Activated effector memory CD4-positive, alpha-beta T cell treated with anti-CD3 and anti-CD28 coated beads, Interleukin-2, amount 50 U/mL, for 16 hours (primary cell): ENCODE data around the gene ASTN2.
"Not testable (repeated sequence)": the region's sequence is repeated elsewhere in the genome, so short reads cannot be mapped to it uniquely, and the experiment has no call there.

Experiments
- DNase-seq: peaks from one replicate; pipeline ENCODE4 v3.0.0-alpha.2; 2020

ASTN2 gene

DNA sequence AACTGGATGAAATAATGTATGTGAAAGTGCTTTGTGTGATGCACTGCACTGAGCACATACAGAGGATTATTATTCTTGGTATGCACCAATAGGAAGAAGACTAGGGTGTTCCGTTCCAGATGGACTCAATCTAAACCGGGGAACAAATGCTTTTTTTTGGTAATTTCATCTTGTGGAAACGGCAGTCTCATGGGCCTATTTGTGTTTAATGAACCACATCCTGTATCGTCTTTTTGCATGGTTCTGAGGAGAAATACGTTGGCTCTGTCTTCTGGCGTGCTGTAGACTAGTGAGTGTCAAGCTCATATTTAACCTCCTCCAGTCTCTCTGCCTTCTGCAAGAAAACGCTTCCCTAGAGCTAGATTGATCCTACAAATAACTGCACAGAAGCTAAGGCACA, 697.7 kb downstream of the ASTN2 start:
- DNase-seq: no peak

DNA sequence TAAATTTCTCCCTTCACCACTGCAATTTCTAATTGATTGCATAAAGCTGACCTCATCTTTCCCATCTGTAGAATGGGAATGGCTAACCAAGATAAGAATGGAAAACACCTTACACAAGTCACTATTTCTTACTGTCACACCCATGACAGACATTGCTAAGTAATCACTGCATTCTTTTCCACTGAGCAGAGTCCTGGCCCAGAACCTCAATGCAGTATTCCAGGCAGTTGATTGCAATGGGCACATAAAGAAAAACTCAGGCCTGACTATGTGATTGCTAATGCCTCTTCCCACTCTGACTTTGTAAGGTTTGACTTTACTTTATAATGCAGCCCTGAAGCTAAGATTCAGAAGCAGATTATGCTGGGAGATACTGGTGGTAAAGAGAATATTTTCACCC, 698.4 kb downstream of the ASTN2 start:
- DNase-seq: no peak

DNA sequence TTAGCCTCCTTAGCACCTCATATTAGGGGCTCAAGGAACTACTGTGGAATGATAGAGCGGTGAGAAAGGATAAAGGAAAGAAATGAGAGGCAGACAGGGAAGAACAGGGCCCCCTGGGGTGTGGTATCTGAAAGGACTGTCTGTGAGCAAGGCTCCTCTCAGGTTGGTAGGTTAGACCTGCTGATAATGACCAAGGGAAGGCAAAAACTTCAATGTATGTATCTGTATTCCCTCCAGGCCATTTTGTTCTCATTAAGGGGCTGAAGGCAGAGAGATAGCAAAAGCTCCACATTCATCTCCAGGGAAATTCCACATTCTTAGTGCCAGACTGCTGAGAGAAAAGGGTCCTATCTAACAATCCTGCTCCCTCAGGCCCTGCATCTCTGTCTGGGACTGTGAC, 699.1 kb downstream of the ASTN2 start:
- DNase-seq: no peak

DNA sequence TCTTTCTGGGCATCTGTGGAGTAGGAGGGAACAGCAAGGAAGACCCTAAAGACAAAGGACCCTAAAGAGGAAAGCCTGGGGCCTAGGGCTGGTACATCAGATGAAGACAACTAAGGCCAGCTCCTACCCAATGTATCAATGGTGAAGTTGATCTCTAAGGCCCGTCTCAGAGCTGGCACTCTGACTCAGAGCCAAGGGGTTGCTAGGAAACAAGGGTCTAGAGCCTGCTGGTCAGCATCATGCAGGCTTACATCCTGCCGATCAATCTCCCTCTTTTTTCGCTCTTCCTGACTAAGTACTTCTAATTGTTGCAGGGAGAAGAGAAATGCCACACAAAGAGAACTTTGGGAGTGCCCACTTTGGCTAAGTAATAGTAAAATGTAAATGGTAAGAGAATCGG, 701.6 kb downstream of the ASTN2 start:
- no peak for DNase-seq

DNA sequence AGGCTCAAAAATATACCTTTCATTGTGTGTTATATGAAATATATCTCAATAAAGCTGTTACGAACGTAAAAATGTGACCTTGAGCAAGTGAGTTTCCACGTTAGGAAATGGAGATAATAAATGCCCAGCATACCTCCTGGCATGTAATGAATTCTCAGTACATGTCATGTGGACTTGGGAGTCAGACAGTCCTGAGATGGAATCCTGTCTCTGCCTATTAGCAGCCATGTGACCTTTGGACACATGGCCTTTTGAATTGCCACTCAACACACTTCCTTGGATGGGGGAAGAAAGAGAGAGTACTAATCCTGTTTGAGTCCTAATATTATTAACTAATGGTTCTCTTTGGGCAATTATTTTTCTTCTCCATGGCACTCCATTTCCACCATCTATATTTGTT, 702.1 kb downstream of the ASTN2 start:
- no peak for DNase-seq

DNA sequence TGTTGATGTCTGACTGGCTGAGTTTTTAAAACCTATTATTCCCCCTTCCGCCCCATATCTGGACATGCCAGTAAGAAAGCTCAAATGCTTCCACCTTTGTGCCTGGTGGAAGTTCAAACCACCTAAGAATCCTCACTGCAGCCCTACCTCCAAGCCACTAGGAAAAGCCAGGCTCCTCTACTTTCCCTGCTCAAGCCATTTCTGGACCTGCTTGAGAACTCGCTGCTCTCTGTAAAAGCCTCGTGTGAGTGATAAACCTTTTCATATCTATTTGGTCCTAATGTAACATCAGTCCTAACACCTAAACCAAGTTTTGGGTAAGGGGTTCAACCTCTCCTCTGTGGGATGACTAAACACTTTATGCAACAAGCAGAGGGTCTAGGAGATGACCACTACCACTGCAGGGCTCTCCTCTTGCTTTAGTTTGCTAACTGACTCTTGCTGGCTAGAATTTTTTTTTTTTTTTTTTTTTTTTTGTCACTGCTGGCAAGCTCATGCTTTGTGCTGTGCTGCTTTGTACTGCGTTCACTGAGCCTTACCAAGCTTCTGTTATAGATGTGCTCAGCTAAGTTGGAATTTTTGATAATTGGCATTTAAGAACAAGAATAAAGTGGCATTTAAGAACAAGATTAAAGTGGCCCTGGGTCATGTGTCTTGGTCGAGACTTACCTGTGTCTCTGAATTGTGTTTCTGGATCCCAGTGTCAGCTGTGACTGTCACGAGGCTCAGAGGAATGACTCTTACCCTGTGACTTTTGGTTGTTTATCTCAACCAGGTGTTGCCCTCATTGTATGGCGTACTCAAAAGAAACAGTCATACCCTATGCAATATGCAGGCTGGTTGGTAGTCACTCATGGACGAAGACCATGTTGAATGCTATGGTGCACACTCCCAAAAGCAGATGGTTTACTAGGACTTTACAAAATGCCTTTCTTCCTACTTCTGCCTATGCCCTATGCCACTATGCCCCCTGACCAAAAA, 708.3 kb downstream of the ASTN2 start:
- DNase-seq: no peak

DNA sequence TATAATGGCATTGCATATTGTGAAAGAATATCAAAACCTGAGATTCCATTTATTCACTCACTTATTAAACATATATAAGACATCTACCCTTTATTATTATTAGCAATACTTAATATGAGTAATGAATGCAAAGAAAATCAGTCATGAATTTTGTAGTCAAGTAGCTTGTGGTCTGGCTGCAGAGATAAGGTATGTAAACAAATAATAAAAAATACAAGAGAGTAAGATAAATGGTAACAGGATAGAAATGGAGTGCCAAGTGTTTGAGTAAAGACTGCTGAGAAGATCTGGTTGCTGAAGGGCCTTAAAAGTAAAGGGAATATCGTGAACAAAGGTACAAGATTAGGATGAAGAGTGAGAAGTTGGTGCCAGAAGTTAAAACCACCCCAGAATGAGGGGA, 709.3 kb downstream of the ASTN2 start:
- DNase-seq: no peak

DNA sequence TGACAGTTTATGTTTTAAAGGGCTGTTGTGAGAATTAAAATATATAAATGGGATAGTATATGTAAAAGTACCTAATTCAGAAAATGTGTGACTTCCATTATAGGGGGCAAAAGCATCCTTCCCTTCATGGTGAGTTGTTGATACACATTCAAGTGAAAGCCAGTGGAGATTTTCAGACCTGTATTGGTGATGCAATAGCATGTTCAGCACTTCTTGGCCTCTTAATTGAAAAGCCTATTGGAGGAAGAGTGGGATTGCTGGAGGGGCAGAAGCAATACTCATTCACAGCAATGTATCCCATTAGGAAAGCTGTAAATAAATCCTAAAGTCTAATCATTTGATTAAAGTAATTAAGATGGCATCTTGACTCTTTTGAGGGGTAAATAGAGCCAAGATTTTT, 710.4 kb downstream of the ASTN2 start:
- no peak for DNase-seq

DNA sequence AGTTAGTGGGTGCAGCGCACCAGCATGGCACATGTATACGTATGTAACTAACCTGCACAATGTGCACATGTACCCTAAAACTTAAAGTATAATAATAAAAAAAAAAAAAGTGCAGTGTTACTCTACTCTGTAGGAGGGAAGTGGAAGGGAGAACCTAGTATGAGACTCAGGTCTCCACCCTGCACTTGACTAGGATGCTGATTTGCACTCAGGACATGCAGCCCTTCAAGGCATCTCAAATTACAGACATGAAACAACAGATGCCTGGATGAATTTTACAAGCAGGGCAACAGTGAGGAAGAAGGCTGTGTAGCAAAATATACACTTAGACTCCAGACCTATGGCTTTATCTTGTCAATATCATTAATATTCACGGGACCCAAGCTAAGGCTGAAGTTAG, 711.2 kb downstream of the ASTN2 start:
- no peak for DNase-seq

DNA sequence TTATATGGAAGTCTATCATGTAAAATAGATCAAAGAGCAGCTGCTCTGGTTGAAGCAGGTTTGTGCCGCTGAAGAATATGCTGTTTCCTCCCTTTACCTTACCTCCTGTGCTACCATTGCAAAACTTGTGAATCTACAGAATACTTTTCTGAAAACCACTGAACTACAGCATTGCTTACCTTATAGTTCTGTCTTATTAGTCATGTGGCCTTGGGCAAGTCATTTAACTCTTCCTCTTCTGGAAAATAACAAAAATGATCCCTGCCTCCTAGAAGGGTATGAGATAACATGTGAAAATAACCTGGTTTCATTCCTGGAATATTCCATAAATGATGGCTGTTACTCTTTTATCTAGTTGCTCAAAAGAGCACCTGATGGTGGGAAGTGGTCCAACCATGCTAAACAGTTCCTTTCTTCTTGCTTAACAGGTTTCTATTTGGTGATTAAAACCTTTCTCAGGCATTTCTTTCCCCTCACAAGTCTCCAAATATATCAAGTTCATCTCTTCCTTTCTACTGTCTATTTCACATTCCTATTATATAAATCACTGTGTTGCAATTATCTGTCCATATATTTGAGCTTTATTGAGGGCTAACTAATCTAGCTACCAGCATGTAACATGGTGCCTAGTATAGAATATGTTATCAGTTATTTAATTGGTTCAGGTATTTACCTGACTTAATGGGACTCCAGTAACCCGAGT, 712.8 kb downstream of the ASTN2 start:
- DNase-seq: no peak

DNA sequence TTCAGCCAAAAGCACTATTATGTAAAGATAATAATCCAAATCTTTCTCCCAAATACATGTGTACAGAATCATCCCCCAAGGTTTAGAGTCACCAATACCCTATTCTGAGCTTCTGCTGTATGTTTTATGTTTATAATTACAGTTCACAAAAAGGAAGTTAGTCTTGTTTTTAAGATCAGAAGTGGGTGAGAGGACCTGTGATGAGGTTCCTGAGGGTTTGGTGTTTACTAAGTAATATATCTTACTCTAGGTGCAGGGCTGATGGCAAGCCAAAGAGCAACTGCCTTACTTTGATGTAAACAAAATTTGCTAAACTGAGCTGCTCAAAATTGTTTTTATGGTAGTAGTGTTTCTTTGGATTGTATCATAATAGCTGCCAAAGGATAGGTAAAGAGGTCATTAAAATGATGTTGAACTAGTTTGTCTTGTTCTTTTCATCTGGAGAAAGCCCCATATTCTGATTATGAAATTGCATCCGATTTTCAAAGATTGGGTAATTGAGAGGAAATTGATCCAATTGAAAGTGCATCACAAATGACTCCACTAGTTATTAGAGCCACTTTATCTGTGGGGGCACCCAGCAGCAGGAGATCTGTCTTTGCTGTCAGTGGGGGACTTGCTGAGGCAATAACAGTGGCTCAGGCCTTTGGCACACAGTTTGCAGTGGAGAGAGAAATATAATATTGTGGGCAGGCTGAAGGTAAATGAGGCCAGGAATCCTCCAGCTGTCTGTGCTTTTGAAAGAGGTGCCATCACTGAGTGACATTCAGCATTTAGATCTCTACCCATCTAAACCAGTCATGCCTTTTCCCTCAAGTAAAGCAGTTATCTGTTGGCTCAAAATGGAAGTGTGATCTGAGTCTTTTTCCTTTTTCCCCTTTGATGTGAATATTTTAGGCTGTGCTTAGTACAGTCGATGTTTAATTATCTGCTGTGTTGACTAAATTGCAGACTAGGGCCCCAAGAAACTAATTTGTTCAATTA, 713.7 kb downstream of the ASTN2 start:
- DNase-seq: no peak

DNA sequence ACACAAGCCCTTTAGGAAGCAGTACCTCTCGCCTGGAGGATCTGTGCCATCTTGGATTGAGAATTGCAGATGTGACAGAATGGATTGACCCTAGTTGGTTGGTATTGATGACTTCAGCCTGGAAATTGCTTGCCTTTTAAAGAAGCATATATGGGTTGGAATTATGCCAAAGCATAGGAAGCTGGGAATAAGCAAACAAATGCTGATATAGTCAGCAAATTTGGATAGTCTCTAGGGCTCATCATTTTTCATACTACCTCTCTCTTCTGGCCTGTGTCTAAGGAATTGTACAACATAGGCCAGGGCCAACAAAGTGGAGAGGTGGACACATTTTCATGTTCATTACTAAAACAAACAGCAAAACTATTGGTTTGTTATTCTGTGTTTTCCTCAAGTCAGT, 714.6 kb downstream of the ASTN2 start:
- no peak for DNase-seq

DNA sequence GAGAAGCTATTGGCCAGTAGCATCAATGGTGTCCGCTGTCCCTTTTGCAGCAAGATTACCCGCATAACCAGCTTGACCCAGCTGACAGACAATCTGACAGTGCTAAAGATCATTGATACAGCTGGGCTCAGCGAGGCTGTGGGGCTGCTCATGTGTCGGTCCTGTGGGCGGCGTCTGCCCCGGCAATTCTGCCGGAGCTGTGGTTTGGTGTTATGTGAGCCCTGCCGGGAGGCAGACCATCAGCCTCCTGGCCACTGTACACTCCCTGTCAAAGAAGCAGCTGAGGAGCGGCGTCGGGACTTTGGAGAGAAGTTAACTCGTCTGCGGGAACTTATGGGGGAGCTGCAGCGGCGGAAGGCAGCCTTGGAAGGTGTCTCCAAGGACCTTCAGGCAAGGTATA, 717.0 kb downstream of the ASTN2 start:
- DNase-seq: no peak

DNA sequence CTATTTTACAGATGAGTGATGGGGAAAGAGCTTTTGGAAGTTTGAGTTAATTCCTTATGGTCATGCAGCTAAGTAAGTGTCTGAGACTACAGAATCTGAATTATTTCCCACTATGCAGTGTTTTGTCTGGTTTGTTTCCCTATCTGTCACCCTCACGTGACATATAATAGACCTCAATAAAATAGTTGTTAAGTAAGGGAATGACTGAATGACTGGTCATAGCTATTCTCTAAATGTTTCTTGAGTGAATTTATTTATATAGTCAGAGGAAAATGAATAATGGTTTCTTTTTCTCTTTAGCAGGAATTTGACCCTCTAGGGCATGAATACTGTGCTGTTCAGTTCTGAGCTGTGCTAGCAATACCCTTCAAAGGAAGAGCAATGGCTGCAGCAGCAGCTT, 717.5 kb downstream of the ASTN2 start:
- DNase-seq: no peak

DNA sequence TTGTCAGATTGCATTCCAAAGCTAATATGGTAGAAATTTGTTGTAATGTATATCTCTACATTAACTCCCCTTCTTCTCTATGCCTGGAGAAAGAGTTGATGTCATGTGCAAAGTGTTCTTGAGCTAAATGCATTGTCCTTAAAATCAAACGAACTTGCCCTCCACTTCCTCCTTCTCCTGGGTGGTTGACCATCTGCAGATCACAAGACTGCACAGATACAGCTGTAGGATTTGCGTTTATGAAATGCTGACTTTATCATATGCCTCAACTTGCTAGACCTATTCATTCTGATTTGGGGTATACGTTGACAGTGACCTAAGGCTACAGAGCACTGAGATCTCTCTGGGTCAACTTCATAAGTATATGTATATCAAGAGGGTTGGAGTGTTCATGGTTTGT, 719.4 kb downstream of the ASTN2 start:
- no peak for DNase-seq

DNA sequence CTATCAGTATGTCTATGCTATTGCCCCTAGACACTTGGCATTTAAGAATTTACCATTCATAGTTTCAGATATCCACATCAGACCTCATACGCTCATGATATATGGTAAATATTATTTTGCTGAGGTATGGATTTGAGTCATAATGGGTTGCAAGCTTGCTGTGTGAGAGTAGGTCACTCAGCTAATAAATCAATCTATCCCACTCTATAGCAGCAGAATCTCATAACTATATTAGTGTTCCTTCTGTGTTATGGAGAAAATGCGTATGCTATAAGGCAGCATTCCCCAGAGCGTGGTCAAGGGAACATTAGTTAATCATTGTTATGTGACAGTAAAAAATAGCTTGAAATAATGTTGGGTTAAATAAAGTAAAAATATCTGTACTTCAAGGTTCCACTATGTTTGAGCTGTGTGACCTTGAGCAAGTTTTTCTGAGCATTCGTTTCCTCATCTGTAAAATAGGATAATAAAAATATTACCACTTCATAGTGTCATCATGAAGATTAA, 720.0 kb downstream of the ASTN2 start:
- no peak for DNase-seq

DNA sequence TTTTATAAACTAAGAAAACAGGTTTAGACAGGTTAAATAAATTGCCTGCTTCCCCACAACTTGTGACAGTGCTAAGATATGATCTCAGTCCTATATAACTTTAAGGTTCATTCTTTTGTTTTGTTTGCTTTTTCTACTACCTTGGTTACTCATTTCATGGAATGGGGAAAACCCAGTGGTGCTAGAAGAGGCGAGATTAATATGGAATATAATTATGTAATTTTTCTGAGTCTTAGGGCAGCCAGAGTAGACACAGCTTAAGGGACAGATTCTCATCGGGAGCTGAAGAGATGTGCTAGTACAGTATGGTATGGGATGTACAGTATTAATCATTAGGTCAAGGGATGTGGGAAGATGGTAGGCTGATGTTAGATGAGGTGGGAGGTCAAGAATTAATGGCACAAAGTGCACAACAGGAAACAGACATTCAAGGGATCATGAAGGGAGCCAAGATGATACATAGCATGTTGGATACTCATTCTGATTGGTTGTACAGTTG, 721.6 kb downstream of the ASTN2 start:
- DNase-seq: no peak

DNA sequence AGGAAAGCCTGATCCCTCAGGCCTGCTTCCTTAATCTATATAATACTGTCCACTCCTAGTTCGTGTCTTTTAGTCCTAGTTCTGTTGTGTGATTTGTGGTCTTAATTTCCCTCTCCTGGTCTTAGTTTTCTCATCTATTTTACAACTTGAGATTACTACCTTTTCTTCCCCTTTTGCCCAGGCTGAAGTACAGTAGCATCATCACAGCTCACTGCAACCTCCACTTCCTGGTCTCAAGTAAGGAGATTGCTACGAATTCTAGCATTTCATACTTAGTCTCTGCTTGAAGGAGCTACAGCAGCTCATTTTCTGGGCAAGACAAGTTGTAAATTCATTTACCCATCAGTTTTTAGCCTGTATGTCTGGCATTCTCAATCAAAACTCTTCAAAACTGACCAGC, 722.2 kb downstream of the ASTN2 start:
- no peak for DNase-seq

DNA sequence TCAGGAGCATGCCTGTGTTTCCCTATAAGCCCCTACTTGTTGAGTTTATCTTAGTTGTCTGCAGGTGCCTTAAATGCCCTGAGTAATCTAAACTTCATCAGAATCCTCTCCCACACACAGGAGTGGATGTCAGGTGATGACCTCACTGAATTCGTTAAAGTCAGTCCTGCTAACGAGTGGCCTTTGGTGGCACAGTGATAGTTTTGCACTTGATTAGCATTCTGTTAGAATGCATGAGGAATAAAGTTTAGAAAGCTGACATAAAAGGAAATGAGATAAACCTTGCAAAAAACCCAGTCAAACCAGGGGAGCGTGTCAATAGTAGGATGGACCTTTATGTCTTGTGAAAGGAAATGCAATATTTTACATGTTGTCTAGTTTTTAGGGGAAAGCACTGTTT, 723.2 kb downstream of the ASTN2 start:
- no peak for DNase-seq

DNA sequence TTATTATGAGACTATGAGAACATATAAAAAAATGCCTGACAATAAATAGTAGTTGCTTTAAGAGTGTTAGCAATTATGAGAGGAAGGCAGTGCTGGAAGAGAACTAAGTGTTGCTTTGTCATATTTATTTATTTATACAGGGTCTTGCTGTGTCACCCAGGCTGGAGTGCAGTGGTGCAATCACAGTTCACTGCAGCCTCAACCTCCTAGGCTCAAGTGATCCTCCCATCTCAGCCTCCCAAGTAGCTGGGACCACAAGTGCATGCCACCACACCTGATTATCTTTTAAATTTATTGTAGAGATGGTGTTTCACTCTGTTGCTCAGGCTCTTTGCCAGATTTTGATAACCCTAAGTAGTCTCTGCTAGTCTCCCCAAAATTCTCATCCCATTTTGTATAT, 724.1 kb downstream of the ASTN2 start:
- DNase-seq: not testable (repeated sequence)

DNA sequence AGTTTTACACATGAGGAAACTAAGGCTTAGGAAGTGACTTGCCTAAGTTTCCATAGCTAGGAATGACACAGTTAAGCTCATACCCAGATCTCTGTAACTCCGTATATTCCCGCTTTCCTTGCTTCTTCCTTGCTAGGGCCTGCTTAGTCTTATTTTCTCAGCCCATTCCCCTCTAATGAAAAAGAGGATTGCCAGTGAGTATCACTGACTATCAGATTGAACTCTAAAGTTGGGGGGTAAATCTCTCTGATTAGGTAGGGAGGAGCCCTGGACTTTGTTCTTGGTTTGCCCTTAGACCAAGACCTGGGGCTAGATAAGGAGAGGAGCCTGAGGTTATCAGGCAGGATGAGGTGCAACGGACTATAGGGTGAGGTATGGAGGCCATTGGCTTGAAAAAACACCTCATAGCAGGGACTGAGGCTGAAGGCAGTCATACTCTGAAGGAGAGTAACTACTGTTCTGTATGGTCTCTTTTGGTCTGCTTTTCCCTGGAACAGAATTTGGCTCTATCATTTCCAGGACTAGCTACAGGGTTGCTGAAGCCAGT, 725.3 kb downstream of the ASTN2 start:
- DNase-seq: no peak

DNA sequence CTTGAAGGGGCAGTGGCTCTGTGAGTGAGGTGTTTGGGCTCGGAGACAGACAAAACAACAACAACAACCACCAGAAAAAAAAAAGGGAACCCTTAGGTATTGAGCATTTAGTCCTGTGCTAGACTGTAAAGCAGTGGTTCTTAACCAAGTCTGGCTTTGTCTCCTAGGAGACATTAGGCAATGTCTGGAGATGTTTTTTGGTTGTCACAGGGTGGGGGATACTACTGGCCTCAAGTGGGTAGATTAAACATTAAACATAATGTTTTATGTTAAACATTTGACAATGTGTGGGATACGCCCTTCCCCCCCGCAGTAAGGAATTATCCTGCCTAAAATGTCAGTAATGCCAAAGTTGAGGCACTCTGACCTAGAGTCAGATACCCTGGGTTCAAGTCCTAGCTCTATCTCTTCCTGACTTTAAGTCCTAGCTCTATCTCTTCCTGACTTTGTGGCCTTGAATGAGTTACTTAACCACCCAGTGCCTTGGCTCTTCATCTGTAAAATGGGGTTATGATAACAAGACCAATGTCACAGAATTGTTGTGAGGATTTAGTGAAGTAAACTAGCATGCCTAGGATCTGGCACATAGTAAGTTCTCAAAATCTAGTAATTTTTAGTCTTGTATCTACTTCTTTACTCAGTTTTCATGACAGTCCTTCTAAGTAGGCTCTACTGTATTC, 725.9 kb downstream of the ASTN2 start:
- no peak for DNase-seq
